Rectal smooth muscle tissue (tissue), 1 donor: Measurements from ENCODE around the gene MOSPD3.

ENCODE experiments used
- H3K27ac ChIP-seq: one replicate; pipeline ENCODE4 v1.7.0; 2013; ENCODE audit warnings: low read depth, low read length, inconsistent platforms
- H3K27me3 ChIP-seq: one replicate; pipeline ENCODE4 v1.7.0; 2013; ENCODE audit warnings: low read length; ENCODE audit not compliant: control insufficient read depth, insufficient read depth
- H3K36me3 ChIP-seq: one replicate; pipeline ENCODE4 v1.7.0; 2013; ENCODE audit warnings: low read length; ENCODE audit not compliant: control insufficient read depth, insufficient read depth
- H3K4me1 ChIP-seq: one replicate; pipeline ENCODE4 v1.7.0; 2013; ENCODE audit warnings: low read length; ENCODE audit not compliant: control insufficient read depth, insufficient read depth
- H3K4me3 ChIP-seq: one replicate; pipeline ENCODE4 v1.7.0; 2013; ENCODE audit warnings: low read length
- H3K9ac ChIP-seq: one replicate; pipeline ENCODE4 v1.7.0; 2013; ENCODE audit warnings: low read length

The MOSPD3 gene

DNA sequence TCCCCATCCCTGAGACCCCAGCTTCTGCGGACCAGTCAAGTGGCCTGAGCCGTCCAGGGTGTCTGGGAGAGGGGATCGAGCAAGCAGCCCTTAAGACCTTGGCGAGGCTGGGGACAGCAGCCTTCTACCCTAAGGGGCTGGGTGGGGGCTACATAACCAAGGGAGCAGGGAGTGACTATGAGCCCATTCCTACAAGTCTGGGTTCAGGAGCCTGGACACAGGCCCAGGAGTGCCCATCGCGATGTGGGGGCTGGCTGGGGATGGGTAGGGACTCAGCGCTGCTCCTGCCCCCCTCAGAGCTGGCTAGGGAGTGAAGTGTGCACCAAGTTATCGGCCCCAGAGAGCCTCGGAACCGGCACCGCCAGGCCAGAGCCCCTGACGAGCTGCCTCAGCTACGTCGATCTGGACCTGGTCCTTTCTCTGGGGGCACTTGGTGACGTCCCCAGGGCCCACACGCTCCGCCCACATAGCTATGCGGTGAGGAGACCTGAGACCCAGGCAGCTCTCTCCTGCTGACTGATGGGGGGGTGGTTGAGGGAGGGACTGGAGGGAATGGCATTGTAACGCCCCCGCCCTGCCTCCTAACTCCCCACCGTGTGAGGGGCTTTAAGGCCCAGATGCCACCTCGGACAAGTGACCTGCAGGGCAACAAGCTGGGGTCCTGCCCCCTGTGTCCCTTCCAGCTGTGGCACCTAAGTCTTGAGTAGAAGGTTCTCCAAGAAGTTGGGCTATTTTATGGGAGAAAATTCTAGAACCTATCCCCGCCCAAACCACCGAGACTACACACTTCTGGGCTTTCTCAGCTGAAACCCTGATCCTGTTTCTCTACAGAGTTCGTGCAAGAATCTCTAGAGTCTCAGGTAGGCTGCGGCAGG is 41.1 kb upstream of the MOSPD3 start:
- Histone ChIP-seq H3K4me3 (no peak overlapping the region), H3K9ac (no peak overlapping the region), H3K36me3 (peaks cover 4% of the 10 kb centered on the region), H3K4me1 (no peaks in the 10 kb centered on the region), H3K27me3 (peaks cover 3% of the 10 kb centered on the region), H3K27ac (no peak overlapping the region)

DNA sequence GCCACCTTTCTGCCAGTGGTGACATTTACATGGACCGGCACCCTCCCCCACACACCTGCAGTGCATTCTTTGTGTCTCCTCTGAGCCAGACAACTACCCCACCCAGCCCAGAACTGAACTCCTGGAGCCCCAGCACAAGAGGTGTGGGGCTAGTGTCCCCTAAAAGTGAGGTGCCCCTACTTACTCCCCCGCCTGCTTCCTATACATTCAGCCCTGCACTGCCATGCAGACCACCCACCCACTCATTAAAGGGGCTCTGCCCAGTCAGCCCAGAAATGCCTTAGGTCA is 40.6 kb upstream of the MOSPD3 start:
- H3K4me1 ChIP-seq = no peaks in the 10 kb centered on the region
- no peak overlapping the region for H3K9ac ChIP-seq
- H3K27me3 ChIP-seq = peaks cover 3% of the 10 kb centered on the region
- H3K27ac ChIP-seq = no peak overlapping the region
- H3K4me3 ChIP-seq = no peak overlapping the region
- H3K36me3 ChIP-seq = peaks cover 8% of the 10 kb centered on the region

DNA sequence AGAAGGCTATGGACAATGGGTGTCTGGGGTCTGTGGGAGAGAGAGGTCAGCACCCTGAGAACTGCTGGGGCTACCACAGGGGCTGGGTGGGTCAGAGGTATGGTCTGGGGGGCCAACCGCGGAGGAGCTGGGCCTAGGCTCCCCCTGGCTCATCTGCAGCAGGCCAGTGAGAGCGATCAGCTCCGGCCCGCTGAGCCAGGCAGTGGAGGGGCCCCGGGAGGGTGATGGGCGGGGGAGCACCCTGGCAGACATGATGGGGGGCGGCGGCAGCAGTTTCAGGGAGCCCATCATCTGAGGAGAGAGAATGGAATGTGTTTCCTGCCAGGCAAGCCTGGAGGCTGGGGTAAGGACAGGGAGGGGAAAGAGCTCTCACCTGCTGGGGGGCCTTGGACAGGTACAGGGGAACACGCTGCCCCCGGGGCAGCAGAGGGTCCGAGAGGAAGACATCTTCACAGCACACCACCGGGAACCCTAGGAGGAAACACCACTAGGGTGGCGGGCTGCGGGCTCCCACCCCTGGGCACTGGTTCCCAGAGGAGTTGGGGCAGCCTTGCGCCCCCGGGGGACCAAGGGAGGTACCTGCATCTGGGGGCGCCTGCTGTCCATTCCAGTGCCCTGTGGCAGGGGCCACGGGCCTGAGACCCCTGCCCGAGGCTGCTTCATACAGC is 39.9 kb upstream of the MOSPD3 start:
- peaks cover 8% of the 10 kb centered on the region for H3K36me3 ChIP-seq
- peaks cover 3% of the 10 kb centered on the region for H3K27me3 ChIP-seq
- no peak overlapping the region for H3K27ac ChIP-seq
- no peaks in the 10 kb centered on the region for H3K4me1 ChIP-seq
- H3K4me3 ChIP-seq = no peak overlapping the region
- H3K9ac ChIP-seq = no peak overlapping the region

DNA sequence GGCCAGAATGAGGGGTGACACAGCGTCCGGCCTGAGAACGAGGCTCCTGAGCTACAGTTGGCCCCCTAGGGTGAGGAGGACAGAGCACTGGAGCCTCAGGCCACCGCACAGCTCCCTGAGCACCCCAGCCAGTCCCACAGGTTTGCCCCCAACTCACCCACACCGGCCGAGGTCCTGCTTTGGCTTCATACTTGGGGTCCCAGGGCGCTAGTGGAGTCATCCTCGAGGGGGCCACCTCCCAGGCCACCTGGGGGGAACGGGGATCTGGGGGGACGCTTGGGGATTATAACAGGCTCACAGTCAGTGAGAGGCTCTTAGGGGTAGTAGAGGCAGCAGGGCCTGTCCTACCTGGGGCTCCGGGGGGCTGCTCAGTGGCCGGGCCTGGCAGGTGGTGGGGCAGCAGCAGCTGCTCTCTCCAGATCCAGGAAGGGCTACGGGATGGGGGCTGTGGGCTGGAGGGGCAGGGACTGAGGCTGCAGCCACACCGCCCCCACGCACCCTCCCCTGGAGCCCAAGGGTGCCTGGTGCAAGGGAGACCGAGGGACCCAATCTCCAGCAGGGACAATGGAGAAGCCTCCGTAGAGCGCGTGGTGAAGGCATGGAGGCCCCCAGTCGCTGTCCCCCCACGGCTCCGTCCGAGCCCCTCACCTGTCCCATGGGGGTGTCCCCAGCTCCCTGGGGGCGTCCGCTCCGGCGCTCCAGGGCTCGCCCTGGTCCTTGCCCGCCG is 39.2 kb upstream of the MOSPD3 start:
- Histone ChIP-seq H3K27me3 (peaks cover 3% of the 10 kb centered on the region), H3K4me1 (no peaks in the 10 kb centered on the region), H3K4me3 (no peak overlapping the region), H3K27ac (no peak overlapping the region), H3K9ac (no peak overlapping the region), H3K36me3 (peaks cover 11% of the 10 kb centered on the region)

DNA sequence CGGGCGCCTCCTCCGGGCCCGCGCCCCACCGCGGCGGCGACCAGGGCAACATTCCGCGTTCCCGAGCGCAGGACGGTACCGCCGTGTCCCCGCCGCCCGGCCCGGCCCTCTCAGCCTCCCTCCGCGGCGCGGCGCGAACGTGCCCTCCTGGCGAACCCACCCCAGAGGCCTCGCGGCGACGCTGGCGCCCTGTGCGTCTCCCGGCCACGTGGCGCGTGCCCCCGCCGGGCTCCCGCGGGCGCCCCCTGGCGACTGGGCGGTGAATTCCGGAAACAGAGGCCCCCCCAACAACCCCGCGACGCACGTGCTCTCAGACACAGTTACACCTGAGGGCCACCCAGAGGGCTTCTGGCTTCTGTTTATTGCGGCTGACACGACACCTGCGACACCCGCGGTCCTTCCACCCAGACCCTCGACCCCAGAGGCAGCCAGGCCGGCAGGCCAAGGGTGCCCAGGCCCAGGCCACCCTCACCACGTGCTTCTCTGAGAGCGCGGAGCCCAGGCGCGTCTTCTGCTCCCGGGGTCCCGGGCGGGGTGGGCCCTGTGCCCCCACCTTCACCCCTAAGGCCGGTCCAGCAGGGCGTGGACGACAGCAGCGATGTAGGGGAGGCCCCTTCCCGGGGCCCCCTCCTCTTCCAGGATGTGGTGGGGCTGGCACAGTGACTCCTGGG is 38.5 kb upstream of the MOSPD3 start, which contains the start of gene SAP25:
TSS of gene SAP25 (minus strand) at position 210 of the 671 bp plus-strand sequence. CDS start at position 52, 158 bp downstream.
- no peak within 1 kb of the TSS for H3K9ac ChIP-seq
- peaks cover 11% of the 10 kb centered on the region for H3K36me3 ChIP-seq
- H3K4me1 ChIP-seq = no peaks in the 10 kb centered on the region
- H3K4me3 ChIP-seq = no peak within 1 kb of the TSS
- H3K27me3 ChIP-seq = peaks cover 3% of the 10 kb centered on the region
- H3K27ac ChIP-seq = no peak within 1 kb of the TSS

DNA sequence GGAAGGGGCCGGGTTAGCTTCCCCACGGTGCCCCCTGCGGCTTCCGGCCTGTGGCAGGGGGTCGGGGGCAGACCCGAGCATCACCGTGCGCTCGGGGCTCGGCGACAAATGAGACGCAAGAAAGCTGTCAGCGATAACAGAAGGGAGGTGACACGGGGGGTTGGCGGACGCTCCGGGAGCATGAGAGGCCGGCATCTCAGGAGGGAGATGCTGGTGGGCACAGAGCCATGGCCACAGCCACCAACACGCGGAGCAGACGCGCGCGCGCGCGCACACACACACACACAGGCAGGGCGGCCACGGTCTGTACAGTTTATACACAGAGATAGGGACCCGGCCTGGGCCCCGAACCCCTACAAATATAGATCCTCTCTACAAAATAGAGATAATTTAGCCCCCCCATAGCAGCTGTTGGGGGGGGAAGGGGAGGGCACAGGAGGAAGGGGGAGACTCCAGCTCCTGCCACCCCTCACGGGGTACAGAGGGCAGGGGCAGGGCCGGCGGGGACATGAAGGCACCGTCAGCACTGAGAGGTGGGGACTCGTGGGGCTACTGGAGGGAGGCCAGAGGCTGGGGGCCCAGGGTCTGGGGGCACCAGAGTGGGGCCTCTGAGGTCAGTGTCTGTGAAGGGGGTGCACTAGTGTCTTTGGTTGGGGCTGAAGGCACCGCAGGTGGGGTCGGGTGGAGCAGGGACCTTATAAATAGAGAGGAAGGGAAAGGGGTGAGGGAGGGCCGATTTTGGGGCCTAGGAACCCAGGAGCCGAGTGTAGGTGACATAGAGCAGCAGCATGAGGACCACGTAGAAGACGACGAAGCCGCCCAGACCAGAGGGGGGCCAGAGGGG is 37.8 kb upstream of the MOSPD3 start:
- H3K27me3 ChIP-seq = peaks cover 3% of the 10 kb centered on the region
- peaks cover 12% of the 10 kb centered on the region for H3K36me3 ChIP-seq

DNA sequence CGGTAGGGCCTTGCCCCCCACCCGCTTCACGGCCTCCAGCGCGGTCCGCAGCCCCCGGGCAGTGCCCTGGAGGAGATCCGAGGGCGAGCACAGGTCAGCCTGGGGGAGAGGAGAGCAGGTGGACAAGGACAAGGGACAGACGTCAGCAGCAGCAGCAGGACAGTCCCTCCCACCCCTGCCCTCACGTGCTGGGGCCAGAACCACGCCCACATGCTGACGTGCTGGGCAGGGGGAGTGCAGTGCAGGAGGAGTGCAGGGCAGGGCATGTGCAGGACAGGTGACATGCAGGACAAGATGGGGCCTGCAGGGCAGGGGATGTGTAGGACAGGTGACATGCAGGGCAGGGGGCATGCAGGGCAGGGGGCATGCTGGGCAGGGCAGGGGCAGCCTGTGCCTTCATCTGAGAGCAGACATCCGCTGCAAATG is 37.1 kb upstream of the MOSPD3 start:
- Histone ChIP-seq H3K4me1 (no peaks in the 10 kb centered on the region), H3K4me3 (no peak overlapping the region), H3K27me3 (peaks cover 3% of the 10 kb centered on the region), H3K27ac (no peak overlapping the region), H3K36me3 (peaks cover 18% of the 10 kb centered on the region), H3K9ac (no peak overlapping the region)

More for the DNA sequence above, 37.8 kb upstream of the MOSPD3 start:
- no peak overlapping the region for H3K9ac ChIP-seq
- H3K4me1 ChIP-seq = no peaks in the 10 kb centered on the region
- no peak overlapping the region for H3K4me3 ChIP-seq
- H3K27ac ChIP-seq = no peak overlapping the region

DNA sequence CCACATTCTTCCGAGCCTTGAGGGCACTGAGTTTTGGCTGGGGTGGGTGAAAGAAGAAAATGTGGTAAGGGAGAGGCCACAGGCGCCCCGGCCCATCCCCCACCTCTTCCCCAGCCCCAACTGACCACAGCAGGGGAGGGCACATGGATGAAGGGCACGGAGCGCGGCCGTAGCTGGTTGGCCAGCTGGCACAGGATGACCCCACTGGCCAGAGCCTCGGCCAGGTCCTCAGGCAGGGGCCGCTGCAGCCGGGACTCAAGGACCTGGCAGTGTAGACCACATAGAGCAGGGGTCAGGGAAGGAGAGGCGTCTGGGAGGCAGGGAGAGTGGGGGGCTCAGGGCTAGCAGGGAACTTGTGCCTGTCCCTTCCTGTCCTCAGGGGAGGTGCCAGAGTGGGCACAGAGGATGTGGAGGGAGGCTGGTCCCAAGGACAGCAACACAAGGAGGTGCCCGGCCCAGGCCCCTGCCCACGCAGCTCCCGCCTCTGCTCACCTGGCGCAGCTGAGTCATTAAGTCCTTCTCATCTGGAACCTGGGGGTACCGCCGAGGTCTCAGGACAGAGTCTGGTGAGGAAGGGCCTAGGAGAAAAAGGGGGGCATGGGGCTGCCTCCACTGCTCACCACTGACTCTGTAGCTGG is 36.5 kb upstream of the MOSPD3 start:
- H3K4me3 ChIP-seq = no peak overlapping the region
- peaks cover 24% of the 10 kb centered on the region for H3K36me3 ChIP-seq
- no peak overlapping the region for H3K27ac ChIP-seq
- H3K27me3 ChIP-seq = peaks cover 1% of the 10 kb centered on the region
- no peak overlapping the region for H3K9ac ChIP-seq
- no peaks in the 10 kb centered on the region for H3K4me1 ChIP-seq

DNA sequence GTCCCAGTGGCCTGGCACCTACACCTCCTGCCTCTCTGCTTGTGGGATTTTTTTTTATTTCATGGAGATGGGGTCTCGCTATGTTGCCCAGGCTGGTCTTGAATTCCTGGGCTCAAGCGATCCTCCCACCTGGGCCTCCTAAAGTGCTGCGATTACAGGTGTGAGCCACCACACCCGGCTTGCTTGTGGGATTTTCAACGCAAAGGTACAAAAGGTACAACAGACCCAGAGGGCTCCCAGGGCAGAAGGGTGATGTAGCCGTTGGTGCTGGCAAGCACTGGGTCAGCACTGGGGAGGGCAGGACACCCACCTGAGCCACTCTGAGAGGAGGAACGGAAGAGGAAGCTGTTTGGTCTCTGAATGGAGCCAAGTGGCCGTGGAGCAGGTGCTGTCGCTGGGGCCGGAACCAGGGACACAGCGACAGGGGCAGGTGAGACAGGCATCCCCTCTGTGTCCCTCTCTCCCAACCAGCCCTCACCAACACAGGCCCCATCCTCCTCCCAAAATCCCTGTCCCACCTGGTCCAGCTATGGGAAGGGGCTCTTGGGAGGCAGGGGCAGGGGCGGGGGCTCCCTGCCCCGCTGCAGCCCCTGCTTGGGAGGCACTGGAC is 35.9 kb upstream of the MOSPD3 start:
- H3K36me3 ChIP-seq = peaks cover 30% of the 10 kb centered on the region
- no peaks in the 10 kb centered on the region for H3K27me3 ChIP-seq
- no peak overlapping the region for H3K27ac ChIP-seq
- H3K4me3 ChIP-seq = no peak overlapping the region
- H3K4me1 ChIP-seq = no peaks in the 10 kb centered on the region
- no peak overlapping the region for H3K9ac ChIP-seq

DNA sequence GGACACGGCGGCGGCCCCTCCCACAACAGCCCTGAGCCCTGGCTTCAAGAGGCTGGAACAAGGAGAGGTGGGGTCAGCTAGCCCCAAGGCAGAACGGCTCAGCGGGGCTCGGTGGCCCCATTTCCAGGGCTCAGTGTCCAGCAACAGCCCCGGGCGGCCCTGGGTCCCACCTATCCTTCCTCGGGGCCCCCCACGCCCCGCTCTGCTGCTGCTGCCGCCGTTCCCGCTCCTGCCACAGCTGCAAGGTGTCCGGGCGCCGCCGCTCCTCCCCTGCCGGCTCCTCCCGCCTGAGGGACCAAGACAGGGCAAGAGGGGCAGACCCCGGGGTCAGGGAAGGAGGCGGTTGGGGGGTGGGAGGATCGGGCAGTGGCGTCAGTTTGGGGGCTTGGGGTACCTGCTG is 35.2 kb upstream of the MOSPD3 start:
- Histone ChIP-seq H3K4me3 (no peak overlapping the region), H3K4me1 (no peaks in the 10 kb centered on the region), H3K36me3 (peaks cover 34% of the 10 kb centered on the region), H3K27ac (no peak overlapping the region), H3K27me3 (no peaks in the 10 kb centered on the region), H3K9ac (no peak overlapping the region)

DNA sequence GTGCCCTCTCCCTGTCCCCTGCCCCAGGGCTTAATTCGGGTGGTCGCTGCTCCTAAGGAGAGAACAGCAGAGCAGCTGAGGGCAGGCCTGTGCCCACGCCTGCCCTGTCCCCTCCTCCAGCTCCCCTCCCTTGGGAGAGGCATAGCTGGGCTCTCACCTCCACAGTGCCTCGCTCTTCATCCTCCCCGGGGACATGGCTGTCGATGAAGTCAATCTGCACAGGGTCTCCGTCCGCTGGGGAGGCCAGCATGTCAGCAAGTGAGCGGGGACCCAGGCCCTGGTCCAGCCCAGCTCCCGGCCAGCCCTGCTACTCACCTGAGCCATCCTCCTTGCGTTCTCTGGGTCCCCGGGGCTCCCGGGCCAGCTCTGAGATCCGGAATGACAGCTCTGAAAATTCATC is 34.8 kb upstream of the MOSPD3 start:
- Histone ChIP-seq H3K27me3 (no peaks in the 10 kb centered on the region), H3K9ac (no peak overlapping the region), H3K36me3 (peaks cover 36% of the 10 kb centered on the region), H3K27ac (no peak overlapping the region), H3K4me1 (no peaks in the 10 kb centered on the region), H3K4me3 (no peak overlapping the region)
